Measurements from ENCODE around the gene C5. TPM values are rescaled to one million over a fixed set of nuclear protein-coding genes. Genes with fewer than 3 reads are reported as not detected.
A peak's percentile ranks its signal among the peaks of the same experiment; 100 is the strongest.

Gene C5
- total and polyA plus RNA-seq, 2 experiments from 2014 or later: 0.31 TPM; not detected in 1

DNA sequence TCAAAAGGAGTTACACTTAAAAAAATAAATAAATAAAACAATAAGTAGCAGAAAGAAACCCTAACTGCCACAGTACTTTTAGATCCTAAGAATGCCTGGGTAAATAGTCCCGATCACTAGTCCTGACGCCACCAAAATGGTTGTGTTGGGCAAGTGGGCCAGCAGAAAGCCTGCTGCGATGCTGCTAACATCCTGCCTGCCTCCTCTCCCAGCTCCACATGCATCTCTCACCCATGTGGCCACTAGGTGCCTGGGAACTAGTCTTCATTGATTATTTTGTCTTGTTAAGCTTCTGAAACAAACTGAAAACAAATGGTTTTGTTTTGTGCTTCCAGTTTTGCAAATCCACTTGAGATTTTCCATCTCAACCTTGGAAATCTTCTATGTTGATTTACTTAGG lies 69.1 kb downstream of the C5 start:
- Histone ChIP-seq H3K9me2 (ENCODE audit: insufficient read depth) (no peaks in the 10 kb centered on the region), H3K4me3 (no peak overlapping the region), H4K20me1 (replicated peaks; ENCODE audit: insufficient read depth) (no peaks in the 10 kb centered on the region), H3K4me2 (no peak overlapping the region), H3K36me3 (ENCODE audit: insufficient read depth) (no peaks in the 10 kb centered on the region), H3K27ac (ENCODE audit: low read depth) (no peak overlapping the region), H3K4me1 (ENCODE audit: insufficient read depth) (no peaks in the 10 kb centered on the region), H3K27me3 (ENCODE audit: insufficient read depth) (no peaks in the 10 kb centered on the region), H3F3A (replicated peaks; ENCODE audit: low read depth) (no peaks in the 10 kb centered on the region), H2AFZ (peak overlapping the region; percentile 85), H3K79me2 (replicated peaks; ENCODE audit: insufficient read depth) (no peaks in the 10 kb centered on the region)
- no peaks in the 10 kb centered on the region for H3K9me3 Mint-ChIP-seq
- no peak overlapping the region for H3K4me3 Mint-ChIP-seq
- DNase-seq (ENCODE audit: low spot score) (peak; percentile 65), ATAC-seq (peak; percentile 90)
- peaks cover 5% of the 10 kb centered on the region; the same call in 1 of the 3 replicates for H3K4me1 Mint-ChIP-seq
- no peak overlapping the region for H3K27ac Mint-ChIP-seq
- no peaks in the 10 kb centered on the region for H3K36me3 Mint-ChIP-seq (ENCODE audit: low read depth)
- TF ChIP-seq ZNF114 (CRISPR knock-in tag; IDR thresholded peaks at IDR 0.05) (no peak), CTCF (conservative IDR thresholded peaks at IDR 0.05; ENCODE audit: low read depth in 2 of 2) (peak; percentile 16 to 19; a peak in 1 of 4 replicates)
- H3K27me3 Mint-ChIP-seq (ENCODE audit: insufficient read depth, low read depth, poor library complexity): peaks cover 6% of the 10 kb centered on the region

DNA sequence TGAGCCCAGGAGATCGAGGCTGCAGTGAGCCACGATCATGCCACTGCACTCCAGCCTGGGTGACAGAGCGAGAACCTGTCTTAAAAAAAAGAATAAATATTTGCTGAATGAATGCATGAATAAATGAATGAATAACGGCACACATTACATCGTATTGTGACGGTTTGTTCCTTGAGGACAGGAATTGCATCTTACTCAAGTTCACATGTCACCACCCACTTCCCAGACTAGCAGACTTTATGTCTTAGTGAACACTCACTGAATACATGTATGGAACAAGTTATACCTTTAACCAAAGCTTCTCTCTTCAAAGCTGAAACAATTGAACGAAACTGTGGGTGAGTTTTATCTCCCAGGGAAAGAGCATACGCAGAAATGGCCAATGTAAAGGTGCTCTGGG lies 70.3 kb downstream of the C5 start:
- Histone ChIP-seq H3K4me1 (ENCODE audit: insufficient read depth) (no peaks in the 10 kb centered on the region), H3F3A (replicated peaks; ENCODE audit: low read depth) (no peaks in the 10 kb centered on the region), H3K27me3 (ENCODE audit: insufficient read depth) (no peaks in the 10 kb centered on the region), H3K36me3 (ENCODE audit: insufficient read depth) (no peaks in the 10 kb centered on the region), H4K20me1 (replicated peaks; ENCODE audit: insufficient read depth) (no peaks in the 10 kb centered on the region), H2AFZ (peak overlapping the region; percentile 73; the same call in 1 of the 2 replicates), H3K27ac (ENCODE audit: low read depth) (no peak overlapping the region), H3K4me3 (no peak overlapping the region), H3K9me2 (ENCODE audit: insufficient read depth) (no peaks in the 10 kb centered on the region), H3K79me2 (replicated peaks; ENCODE audit: insufficient read depth) (no peaks in the 10 kb centered on the region), H3K4me2 (no peak overlapping the region)
- no peak overlapping the region for H3K4me3 Mint-ChIP-seq
- H3K4me1 Mint-ChIP-seq: peaks cover 5% of the 10 kb centered on the region; the same call in 1 of the 3 replicates
- no peak for ATAC-seq
- no peak overlapping the region for H3K27ac Mint-ChIP-seq
- TF ChIP-seq EZH2 (IDR thresholded peaks at IDR 0.05; ENCODE audit: low read depth, unreplicated experiment) (no peak), EZH2phosphoT487 (IDR thresholded peaks at IDR 0.05; ENCODE audit: unreplicated experiment) (no peak), ZNF331 (CRISPR knock-in tag; IDR thresholded peaks at IDR 0.05; ENCODE audit: low read depth) (no peak), ETS1 (IDR thresholded peaks at IDR 0.05) (no peak), ZNF114 (CRISPR knock-in tag; IDR thresholded peaks at IDR 0.05) (no peak), POLR2AphosphoS5 (IDR thresholded peaks at IDR 0.05; ENCODE audit: low read depth) (no peak), STAT1 (IDR thresholded peaks at IDR 0.05; ENCODE audit: unreplicated experiment) (no peak)
- TF ChIP-seq, protein P1, sequence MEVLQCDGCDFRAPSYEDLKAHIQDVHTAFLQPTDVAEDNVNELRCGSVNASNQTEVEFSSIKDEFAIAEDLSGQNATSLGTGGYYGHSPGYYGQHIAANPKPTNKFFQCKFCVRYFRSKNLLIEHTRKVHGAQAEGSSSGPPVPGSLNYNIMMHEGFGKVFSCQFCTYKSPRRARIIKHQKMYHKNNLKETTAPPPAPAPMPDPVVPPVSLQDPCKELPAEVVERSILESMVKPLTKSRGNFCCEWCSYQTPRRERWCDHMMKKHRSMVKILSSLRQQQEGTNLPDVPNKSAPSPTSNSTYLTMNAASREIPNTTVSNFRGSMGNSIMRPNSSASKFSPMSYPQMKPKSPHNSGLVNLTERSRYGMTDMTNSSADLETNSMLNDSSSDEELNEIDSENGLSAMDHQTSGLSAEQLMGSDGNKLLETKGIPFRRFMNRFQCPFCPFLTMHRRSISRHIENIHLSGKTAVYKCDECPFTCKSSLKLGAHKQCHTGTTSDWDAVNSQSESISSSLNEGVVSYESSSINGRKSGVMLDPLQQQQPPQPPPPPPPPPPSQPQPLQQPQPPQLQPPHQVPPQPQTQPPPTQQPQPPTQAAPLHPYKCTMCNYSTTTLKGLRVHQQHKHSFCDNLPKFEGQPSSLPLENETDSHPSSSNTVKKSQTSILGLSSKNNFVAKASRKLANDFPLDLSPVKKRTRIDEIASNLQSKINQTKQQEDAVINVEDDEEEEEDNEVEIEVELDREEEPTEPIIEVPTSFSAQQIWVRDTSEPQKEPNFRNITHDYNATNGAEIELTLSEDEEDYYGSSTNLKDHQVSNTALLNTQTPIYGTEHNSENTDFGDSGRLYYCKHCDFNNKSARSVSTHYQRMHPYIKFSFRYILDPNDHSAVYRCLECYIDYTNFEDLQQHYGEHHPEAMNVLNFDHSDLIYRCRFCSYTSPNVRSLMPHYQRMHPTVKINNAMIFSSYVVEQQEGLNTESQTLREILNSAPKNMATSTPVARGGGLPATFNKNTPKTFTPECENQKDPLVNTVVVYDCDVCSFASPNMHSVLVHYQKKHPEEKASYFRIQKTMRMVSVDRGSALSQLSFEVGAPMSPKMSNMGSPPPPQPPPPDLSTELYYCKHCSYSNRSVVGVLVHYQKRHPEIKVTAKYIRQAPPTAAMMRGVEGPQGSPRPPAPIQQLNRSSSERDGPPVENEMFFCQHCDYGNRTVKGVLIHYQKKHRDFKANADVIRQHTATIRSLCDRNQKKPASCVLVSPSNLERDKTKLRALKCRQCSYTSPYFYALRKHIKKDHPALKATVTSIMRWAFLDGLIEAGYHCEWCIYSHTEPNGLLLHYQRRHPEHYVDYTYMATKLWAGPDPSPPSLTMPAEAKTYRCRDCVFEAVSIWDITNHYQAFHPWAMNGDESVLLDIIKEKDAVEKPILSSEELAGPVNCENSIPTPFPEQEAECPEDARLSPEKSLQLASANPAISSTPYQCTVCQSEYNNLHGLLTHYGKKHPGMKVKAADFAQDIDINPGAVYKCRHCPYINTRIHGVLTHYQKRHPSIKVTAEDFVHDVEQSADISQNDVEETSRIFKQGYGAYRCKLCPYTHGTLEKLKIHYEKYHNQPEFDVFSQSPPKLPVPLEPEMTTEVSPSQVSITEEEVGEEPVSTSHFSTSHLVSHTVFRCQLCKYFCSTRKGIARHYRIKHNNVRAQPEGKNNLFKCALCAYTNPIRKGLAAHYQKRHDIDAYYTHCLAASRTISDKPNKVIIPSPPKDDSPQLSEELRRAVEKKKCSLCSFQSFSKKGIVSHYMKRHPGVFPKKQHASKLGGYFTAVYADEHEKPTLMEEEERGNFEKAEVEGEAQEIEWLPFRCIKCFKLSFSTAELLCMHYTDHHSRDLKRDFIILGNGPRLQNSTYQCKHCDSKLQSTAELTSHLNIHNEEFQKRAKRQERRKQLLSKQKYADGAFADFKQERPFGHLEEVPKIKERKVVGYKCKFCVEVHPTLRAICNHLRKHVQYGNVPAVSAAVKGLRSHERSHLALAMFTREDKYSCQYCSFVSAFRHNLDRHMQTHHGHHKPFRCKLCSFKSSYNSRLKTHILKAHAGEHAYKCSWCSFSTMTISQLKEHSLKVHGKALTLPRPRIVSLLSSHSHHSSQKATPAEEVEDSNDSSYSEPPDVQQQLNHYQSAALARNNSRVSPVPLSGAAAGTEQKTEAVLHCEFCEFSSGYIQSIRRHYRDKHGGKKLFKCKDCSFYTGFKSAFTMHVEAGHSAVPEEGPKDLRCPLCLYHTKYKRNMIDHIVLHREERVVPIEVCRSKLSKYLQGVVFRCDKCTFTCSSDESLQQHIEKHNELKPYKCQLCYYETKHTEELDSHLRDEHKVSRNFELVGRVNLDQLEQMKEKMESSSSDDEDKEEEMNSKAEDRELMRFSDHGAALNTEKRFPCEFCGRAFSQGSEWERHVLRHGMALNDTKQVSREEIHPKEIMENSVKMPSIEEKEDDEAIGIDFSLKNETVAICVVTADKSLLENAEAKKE (CRISPR knock-in tag; IDR thresholded peaks at IDR 0.05): no peak
- DNase-seq (ENCODE audit: low spot score): no peak
- H3K36me3 Mint-ChIP-seq (ENCODE audit: low read depth): no peaks in the 10 kb centered on the region
- H3K27me3 Mint-ChIP-seq (ENCODE audit: insufficient read depth, low read depth, poor library complexity): peaks cover 6% of the 10 kb centered on the region
- H3K9me3 Mint-ChIP-seq: no peaks in the 10 kb centered on the region

All from GM23338 (cell line).